Measurements from ENCODE around the gene RBM24.
"Not testable (repeated sequence)": the region's sequence is repeated elsewhere in the genome, so short reads cannot be mapped to it uniquely, and the experiment has no call there.

RBM24 gene

DNA sequence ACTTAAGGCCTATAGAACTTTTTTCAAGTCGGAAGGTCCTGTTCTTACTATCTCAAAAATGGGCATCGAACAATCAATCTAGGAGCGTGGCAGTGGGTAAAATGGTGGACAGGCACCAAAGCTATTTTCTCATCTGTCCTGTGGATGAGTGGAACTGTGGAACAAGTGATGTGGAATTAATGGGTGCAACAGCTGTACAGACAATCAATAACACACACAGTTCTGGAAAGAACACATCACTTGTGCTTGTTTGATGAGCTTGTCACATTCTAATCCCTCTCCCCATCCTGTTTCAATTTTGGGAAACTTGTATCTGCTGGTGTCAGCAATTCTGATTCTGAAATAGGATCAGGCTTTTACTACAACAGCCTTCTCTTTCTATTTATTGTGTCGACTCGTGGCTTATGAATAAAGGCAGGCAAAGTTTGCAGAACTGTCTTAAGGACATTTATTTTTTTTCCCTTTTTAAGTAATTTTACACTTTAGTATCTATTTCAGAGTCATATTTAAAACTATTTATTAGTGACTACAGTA lies 11.5 kb downstream of the RBM24 start:
- no peak for DNase-seq

DNA sequence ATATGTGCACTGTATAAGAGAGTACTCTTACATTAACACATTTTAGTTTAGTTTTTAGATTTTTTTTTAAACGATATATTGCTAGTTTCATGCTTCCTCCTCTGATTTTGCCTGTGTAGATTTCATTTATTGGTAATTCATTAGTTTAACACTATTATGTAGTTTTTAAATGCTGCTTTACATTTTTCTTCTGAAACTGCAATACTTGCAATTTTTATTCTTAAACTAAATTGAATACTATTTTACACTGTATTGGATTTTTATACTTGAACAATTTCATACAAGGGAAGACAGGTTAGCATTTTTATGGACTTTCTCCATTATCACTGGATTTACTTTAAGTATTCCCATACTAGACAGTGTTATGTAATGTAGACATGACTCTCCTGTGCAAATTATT lies 12.2 kb downstream of the RBM24 start:
- no peak for DNase-seq

DNA sequence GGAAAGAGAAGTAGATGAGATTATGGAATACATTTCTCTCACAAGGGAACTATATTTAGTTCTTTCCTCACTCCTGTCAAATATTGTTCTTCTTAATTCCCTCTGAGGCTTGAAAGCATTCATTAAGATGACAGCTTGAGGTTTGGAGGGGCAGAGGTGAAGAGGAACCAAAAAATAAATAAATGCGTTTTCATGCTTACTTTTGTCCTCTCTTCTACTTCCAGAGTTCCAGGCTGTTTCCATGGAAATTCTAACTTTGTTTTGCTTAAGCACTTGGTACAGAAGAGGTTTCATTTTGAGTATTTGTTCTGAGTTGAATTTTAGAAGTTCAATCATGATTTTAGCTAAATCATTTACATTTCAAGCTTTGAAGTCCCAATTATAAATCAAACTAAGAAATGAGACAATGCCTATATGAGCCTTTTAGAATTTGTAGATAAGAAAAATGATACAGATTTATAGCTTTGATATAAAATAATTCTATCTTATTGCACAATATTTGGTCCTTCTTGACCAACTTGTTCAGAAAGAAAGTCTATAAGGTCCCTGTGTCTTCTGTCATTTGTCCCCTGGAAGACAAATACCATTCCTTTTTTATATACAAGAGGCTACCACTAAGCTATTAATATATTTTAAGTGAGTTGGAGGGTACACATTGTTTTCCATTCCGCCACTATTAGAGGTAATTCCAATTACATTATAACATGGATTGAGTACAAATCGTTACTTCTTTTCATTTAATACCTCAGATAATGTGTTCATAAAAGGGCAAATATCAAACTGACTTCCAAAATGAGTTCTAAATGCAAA lies 16.3 kb downstream of the RBM24 start:
- no peak for DNase-seq

DNA sequence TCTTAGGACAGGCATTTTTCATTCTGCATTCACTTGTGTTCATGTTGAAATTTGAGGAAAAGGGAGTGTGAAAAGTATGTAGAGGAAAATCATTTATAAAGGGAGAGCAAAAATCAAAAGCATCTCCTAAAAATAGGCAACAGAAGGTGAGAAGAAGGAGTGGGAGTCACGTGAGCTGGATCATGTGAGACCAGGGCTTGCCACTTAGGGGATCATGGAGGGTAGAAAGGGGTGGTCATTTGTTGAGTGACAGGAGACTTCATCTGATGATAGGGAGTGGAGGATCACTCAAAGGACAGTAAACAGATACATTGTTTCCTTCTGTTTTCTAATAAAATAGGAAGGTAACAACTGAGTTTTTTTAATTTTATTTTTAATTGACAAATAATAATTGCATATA lies 17.1 kb downstream of the RBM24 start:
- no peak for DNase-seq

DNA sequence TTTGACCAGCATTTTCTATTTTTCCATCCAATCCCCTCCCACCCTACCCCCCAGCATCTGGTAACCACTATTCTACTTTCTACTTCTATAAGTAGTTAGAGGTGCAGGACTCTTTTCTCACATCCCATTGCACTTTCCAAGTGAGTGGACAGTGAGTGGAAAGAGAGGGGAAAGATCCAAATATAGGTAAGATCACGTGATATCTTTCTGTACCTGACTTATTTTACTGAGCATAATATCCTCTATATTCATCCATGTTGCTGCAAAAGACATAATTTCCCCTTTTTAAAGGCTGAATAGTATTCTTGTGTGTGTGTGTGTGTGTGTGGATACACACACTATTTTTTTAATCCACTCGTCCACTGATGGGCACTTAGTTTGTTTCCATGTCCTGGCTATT lies 18.1 kb downstream of the RBM24 start:
- no peak for DNase-seq

DNA sequence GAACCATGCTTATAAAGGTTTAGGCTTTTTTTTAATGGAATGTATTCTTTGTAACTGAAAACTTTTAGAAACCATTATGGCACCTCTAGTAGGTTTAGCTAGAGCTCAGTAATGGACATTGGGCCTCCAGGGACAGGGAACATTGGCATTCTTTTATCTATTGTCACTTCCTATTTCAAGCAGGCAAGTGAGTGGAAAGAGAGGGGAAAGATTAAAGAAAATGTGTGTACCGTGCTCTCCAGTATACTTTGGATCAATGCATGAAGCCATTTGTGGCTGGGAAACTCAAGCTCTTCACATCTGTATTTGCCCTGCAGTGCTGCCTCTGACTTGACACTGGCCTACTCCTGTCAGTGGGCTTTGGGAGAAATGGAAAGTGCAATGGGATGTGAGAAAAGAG lies 18.6 kb downstream of the RBM24 start:
- no peak for DNase-seq

DNA sequence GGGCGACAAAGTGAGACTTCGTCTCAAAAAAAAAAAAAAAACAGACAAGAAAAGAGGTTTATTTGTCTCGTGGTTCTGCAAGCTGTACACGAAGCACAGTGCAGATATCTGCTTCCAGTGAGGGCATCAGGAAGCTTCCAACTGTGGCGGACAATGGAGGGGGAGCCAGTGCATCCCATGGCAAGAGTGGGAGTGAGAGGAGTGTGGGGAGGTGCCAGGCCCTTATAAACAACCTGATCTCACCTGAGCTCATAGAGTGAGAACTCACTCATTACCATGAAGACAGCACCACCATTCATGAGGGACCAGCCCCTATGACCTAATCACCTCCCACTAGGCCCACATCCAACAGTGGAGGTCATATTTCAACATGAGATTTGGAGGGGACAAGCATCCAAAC lies 19.5 kb downstream of the RBM24 start:
- DNase-seq: no peak

DNA sequence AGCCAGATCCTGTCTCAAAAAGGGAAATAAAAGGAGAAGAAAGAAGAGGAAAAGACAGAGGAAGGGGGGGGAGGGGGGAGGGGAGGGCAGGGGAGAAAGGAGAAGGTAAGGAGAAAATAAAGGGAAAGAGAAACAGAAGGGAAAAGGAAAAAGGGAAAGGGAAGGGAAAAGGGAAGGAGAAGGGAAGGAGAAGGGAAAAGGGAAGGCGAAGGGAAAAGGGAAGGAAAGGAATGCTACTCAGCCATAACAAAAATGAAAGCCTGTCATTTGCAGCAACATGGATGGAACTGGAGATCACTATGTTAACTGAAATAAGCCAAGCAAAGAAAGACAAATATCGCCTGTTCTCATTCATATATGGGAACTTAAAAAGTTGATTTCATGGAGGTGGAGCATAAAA lies 22.3 kb downstream of the RBM24 start:
- no peak for DNase-seq

DNA sequence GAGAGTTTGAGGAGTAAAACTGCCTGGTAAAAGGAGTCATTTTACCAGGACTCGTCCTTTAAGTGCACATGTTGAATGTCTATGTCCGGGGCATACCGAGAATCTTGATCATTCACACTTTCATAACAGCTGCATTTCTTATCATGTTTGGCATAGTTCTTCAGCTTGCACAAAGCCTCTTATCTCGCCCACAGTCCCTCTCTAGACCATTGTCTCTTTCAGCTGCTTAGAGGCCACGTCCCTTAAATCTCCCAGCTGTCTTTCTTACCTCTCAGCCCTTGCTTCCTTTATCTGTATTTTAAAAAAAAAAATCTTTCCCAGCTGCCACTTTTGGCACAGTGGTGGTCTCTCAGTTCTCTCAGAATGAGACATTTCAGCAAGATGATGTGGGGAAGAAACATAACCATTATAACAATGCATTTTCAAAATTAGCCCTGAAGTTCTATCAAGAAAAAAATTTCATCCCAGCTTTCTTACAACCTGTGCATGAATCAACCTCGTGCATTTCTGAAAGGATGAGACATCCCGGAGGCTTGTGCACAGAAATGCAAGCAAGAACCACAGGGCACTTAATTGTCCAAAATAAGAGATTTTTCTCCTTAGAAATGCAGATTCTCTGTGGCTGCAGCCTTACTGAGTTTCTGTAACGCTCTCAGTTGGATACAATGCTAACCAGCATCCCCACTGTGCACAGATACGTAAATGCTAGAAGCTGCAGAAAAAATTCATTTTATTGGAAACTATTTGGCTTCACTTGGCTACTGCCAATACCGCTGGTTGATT lies 24.2 kb downstream of the RBM24 start:
- no peak for DNase-seq

DNA sequence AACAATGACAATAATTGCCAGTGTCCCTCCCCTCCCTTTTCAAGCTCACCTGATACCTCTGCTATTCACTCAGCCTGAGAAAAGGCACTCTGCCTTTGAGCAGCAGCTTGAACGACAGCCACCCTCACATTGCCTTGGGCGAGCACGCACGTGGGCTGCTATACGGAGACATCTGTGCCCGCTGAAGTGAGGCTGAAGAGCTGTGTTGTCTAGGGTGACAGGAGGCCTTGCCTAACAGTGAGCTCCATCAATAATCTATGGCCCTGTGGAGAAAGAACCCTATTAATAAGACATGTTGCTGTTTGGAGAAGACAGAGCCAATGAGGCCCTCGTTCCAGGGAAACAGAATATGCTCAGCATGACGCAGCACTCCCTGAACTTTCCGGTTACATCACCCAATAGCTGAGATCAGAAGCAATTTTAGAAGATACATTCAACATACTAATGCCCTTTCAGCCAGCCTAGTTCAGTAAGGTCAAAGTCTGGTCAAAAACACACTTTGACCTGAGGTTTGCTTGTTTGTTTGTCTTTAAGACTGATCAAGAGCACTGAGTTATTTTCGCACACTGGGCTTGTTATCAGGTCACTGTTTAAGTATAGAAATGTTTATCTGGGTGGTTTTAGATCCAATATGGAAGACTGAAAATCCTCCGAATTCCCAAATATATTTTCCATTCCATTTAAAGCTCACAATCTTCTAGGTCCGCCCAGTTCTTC lies 30.6 kb downstream of the RBM24 start:
- DNase-seq: no peak

DNA sequence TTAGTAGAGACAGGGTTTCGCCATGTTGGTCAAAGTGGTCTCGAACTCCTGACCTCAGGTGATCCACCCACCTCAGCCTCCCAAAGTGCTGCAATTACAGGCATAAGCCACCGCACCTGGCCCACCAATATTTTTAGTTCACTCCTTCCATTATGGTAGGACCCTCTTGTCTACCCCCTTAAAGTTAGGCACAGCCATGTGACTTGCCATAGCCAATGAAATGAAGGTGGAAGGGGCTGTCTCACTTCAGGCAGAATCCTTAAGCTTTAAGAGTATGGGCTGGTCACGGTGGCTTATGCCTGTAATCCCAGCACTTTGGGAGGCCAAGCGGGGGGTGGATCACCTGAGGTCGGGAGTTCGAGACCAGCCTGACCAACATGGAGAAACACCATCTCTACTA lies 32.1 kb downstream of the RBM24 start:
- DNase-seq: not testable (repeated sequence)

DNA sequence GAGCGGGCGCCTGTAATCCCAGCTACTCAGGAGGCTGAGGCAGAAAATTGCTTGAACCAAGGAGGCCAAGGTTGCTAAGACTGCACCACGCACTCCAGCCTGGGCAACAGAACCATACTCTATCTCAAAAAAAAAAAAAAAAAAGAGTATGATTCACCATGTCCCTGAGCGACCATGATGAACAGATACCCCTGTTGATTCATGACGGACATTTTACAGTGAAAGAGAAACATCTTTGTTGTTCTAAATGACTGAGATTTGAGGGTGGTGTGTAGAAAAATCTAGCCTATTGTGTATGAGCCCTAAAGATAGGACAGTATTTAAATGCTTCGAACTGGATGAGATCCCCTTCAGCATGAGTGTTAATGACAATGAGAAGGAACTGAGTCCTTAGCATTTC lies 32.8 kb downstream of the RBM24 start:
- no peak for DNase-seq

DNA sequence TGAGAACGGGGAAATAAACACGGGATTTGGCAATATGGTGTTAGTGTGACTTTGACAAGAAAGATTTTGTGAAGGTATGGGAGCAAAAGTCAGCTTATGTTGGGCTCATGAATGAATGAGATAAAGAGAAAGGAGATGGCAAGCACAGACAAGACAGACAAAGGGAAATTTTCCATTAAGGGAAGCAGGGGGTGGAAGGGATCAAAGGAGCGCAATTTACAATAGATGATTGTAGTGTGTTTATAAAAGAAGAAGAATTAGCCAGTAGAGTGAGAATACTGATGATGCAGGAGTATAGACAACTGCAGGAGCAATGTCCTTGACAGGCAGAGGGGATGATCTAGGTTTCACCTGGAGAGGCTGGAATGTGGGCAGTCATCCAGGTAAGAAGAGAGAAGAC lies 34.1 kb downstream of the RBM24 start:
- DNase-seq: no peak

DNA sequence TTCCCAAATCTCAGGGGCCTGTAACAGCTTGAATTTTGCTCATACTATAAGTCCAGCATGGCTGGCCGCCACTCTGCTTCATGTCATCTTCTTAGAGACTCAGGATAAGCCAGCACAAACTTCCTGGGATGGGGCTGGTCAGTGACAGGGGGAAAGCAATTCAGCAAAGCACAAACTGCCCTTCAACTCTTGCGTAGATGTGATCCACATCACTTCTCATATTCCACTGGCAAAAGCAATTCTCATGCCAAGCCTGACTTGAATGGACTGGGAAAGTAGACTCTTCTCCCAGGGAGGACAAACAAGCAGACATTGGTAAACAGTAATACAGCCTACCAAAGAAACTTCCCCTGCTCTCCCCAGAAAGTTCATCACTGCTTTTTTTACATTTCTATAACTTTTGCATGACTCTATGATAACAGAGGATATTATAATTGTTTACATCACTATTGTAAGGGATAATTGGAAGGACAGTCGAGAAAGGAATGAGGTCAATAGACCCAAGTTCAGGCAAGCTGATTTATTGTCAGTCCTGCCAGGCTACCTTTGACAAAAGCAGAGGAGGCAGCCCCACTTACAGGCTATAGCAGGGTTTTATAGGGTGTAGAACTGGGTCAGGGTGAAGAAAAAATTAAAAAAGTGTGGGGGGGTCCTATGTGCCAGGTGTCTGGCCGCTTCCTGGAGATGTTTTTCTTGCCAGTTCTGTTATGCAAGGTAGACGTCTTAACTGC lies 37.4 kb downstream of the RBM24 start:
- DNase-seq: no peak

DNA sequence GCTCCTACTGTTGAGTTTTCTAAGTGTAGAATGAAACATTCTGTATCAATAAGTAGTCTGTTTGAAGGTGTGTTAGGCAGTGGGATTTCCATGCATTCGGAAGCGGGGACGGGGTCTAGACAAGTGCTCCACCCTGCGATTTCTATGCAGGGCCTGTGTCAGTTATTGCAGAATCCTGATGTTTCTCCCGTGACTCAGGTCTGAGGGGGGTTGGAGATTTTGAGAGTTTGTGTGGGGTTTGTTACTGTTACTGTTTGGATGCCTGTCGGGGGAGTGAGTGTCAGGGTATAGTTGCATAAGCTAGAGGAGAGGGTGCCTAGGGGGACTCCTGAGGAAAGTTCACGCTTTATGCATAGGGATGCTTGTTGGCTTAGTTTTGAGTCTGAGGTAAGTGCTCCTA lies 39.1 kb downstream of the RBM24 start:
- not testable (repeated sequence) for DNase-seq

DNA sequence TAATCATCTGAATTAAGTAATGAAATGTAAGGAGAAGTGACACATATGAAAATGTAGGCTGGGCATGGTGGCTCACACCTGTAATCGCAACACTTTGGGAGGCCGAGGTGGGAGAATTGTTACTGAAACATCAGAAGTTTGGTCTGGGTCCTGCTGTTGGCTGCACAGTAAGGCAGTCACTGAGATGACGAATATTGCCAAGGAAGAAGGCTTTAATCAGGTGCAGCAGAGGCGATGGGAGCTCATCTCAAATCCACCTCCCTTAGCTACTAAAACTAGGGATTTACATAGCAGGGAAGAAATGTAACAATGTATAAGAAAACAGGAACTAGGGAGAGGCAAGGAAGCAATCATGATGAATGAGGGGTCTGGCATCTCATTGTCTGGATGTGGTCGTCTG lies 50.1 kb downstream of the RBM24 start:
- no peak for DNase-seq

DNA sequence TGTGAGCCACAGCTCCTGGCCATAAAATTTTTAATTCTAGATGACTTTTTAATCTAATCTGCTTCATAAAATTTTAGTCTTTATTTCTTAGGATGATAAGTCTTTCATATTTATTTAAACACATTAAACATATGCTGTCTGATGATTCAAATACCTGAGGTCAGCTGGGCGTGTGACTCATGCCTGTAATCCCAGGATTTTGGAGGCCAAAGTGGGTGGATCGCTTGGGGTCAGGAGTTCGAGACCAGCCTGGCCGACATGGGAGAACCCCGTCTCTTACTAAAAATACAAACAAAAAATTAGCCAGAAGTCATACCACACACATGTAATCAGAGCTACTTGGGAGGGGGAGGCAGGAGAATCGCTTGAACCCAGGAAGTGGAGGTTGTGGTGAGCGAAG lies 53.1 kb downstream of the RBM24 start:
- no peak for DNase-seq

DNA sequence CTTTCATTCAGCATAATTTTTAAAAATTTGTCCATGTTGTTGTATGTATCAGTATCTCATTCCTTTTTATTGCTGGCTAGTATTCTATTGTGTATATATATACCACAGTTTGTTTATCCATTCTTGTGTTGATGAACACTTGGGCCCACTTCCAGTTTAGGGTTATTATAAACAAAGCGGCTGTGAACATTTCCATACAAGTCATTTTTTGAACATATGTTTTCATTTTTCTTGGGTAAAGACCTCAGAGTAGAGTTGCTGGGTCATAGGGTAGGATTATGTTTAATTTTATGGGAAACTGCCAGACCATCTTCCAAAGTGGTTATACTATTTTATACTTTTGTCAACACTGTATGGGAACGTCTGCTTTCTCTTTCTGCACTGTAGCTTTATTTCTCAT lies 55.3 kb downstream of the RBM24 start:
- DNase-seq: no peak

DNA sequence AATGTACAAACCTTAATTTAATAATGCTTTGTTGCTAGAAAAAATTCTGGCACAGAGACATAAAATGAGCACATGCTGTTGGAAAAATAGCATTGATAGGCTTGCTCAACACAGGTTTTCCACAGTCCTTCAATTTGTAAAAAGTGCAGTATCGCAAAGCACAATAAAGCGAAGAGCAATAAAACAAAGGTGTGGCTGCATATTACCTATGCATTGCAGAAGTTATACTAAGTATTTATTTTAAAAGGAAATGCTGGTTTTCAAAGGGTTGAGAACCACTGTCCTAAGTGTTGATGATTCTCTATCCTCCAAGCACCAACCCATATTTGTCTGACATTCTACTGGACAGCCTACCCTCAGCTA lies 58.1 kb downstream of the RBM24 start:
- no peak for DNase-seq

DNA sequence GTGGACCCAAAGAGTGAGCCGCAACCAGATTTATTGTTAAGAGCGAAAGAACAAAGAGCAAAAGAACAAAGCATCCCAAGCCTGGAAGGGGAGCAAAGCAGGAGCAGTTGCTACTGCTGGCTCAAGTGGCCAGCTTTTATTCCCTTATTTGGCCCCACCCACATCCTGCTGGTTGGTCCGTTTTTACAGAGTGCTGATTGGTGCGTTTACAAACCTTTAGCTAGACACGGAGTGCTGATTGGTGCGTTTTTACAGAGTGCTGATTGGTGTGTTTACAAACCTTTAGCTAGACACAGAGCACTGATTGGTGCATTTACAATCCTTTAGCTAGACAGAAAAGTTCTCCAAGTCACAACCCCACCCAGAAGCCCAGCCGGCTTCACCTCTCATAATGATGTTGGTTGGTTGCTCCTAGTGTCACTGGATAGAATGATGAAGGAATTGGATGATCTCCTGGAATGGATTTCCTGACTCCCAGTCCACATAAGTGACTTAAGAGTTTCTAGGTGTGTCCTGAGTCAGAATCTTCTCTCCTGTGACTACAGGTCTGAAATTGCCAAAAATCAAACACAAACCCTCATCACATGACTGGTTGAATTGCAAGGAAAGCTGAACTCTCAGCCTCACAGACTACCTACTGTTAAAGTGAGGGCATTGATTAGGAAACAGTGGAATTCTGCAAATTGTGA lies 60.1 kb downstream of the RBM24 start:
- DNase-seq: no peak

DNA sequence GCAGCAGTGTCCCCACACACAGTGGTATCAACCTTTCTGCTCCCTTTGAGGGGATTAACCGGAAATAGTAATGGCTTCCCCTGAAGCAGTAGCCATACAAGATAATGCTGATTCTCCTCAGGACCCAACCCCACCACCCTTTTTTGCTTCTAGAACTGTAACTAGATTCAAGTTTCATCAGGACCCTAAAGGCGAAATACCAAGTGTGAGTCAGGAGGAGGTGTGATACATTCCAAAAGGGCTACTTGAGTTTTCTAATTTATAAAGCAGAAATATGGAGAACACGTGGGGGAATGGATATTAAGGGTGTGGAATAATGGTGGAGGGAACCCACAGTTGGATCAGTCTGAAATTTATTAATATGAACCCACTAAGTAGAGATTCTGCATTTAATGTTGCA lies 60.7 kb downstream of the RBM24 start:
- DNase-seq: no peak

DNA sequence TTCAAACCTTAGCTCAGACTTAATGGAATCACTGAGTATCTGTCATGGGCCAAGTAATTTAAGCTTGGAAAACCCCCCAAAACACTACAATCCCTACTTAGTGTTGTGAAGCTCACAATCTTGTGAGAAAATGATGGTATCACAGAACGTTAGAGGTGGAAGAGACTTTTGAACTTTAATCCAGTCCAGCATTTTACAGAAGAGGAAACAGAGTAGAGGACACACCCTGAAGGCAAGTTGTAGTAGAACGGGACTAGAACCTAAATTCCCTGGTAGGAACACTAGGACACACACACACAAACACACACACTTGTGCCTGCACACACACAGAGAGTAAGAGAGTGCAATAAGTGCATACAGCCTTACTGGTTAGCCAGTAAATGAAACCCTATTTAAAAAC lies 62.1 kb downstream of the RBM24 start:
- DNase-seq: no peak
